HCT116 (cell line): ENCODE data around the gene ZNF423. TPM values are rescaled to one million over a fixed set of nuclear protein-coding genes. Genes with fewer than 3 reads are reported as not detected.

Experiments used
- ATAC-seq: fragments of 200-7000 bp; cut with Tn5 transposase; 2 replicates; pipeline ENCODE4 v1.9.1; 2020; ENCODE audit warnings: mild to moderate bottlenecking, moderate library complexity
- BruUV-seq: library from RNA; stranded (reverse); fragments of 400-500 nt; replicated peaks from 2 replicates; lab custom pipeline; 2021; lab: Mats Ljungman, UMichigan
- CTCF ChIA-PET: fragments of 300-600 bp; sonication (Branson Sonifier 250); formaldehyde crosslinking; loops from one replicate; lab custom pipeline; 2021; ENCODE audit warnings: antibody characterized with exemption; lab: Charles Lee
- POLR2A ChIA-PET: fragments of 300-600, 350-600 bp; sonication (Branson Sonifier 250); formaldehyde crosslinking; loops from one replicate; lab custom pipeline; 2021; ENCODE audit warnings: antibody characterized with exemption; lab: Charles Lee
- RAD21 ChIA-PET, 2 experiments: fragments of 300-600 bp; sonication (Branson Sonifier 250); formaldehyde crosslinking; loops; one replicate each; lab custom pipeline; 2023; ENCODE audit warnings: low total read pairs in 2 of 2; ENCODE audit not compliant: uncharacterized antibody in 2 of 2, unreplicated experiment in 2 of 2, low non-redundant PET in 1 of 2; lab: Charles Lee
- DNase-seq: peaks from one replicate; pipeline ENCODE4 v3.0.0-alpha.2; 2010; ENCODE audit warnings: low read depth, low spot score
- H2AFZ ChIP-seq: fragments of 200-600 bp; shearing (Covaris generic), sonication (generic); 2 replicates; pipeline ENCODE4 v1.6.1; 2017; ENCODE audit warnings: low read depth, mixed run types, mixed read lengths, antibody characterized with exemption, low read length; ENCODE audit not compliant: poor library complexity, severe bottlenecking
- H3K27ac ChIP-seq: 2 replicates; pipeline ENCODE4 v1.5.1; 2012; ENCODE audit warnings: low read depth, low read length
- H3K27me3 ChIP-seq: fragments of 200-600 bp; sonication (generic); 2 replicates; pipeline ENCODE4 v1.6.1; 2016; ENCODE audit warnings: mixed run types, low read length, mixed read lengths; ENCODE audit not compliant: insufficient read depth
- H3K36me3 ChIP-seq, 2 experiments: fragments of 200-500 bp in 1 of 2; fragments of 200-600 bp in 1 of 2; sonication (Bioruptor generic) in 1 of 2; sonication (generic) in 1 of 2; 2 replicates each; pipeline versions ENCODE4 v1.5.1 to v1.6.1; 2014 to 2016; ENCODE audit warnings: low read length in 2 of 2, inconsistent platforms in 1 of 2, mixed read lengths in 1 of 2, mixed run types in 1 of 2; ENCODE audit not compliant: insufficient read depth in 2 of 2, control insufficient read depth in 1 of 2
- H3K4me1 ChIP-seq, 2 experiments: fragments of 200-600 bp in 1 of 2; sonication (generic) in 1 of 2; 2 replicates each; pipeline versions ENCODE4 v1.5.1 to v1.6.1; 2012 to 2017; ENCODE audit warnings: low read length in 2 of 2, inconsistent platforms in 1 of 2, mild to moderate bottlenecking in 1 of 2, mixed read lengths in 1 of 2, mixed run types in 1 of 2, moderate library complexity in 1 of 2; ENCODE audit not compliant: insufficient read depth in 2 of 2, control insufficient read depth in 1 of 2
- H3K4me2 ChIP-seq: fragments of 200-600 bp; sonication (generic); 2 replicates; pipeline ENCODE4 v1.6.1; 2017; ENCODE audit warnings: mixed run types, low read length, mixed read lengths
- H3K4me3 ChIP-seq, 2 experiments: fragments of 200-600 bp in 1 of 2; sonication (generic) in 1 of 2; replicated peaks in 1 of 2; 2 replicates each; pipeline ENCODE4 v1.5.1; 2011 to 2016; ENCODE audit warnings: low read length in 2 of 2, control low read depth in 1 of 2, low read depth in 1 of 2, mild to moderate bottlenecking in 1 of 2, mixed read lengths in 1 of 2, mixed run types in 1 of 2
- H3K79me2 ChIP-seq: fragments of 200-600 bp; sonication (generic); 2 replicates; pipeline ENCODE4 v1.6.1; 2017; ENCODE audit warnings: mild to moderate bottlenecking, mixed run types, low read length, moderate library complexity, mixed read lengths; ENCODE audit not compliant: insufficient read depth
- H3K9ac ChIP-seq: fragments of 200-600 bp; sonication (generic); 2 replicates; pipeline ENCODE4 v1.6.1; 2016; ENCODE audit warnings: low read length, mixed read lengths
- H3K9me2 ChIP-seq: fragments of 200-600 bp; sonication (generic), shearing (Covaris generic); 2 replicates; pipeline ENCODE4 v1.6.1; 2017; ENCODE audit warnings: mixed run types, mild to moderate bottlenecking, moderate library complexity; ENCODE audit not compliant: insufficient read depth
- H3K9me3 ChIP-seq, 2 experiments: fragments of 200-500 bp in 1 of 2; fragments of 200-600 bp in 1 of 2; sonication (Bioruptor generic) in 1 of 2; sonication (generic) in 1 of 2; 2 replicates each; pipeline ENCODE4 v1.6.1; 2014 to 2017; ENCODE audit warnings: low read length in 2 of 2, mixed read lengths in 2 of 2, inconsistent platforms in 1 of 2, low read depth in 1 of 2, mild to moderate bottlenecking in 1 of 2, mixed run types in 1 of 2, moderate library complexity in 1 of 2; ENCODE audit not compliant: control insufficient read depth in 1 of 2, insufficient read depth in 1 of 2
- H4K20me1 ChIP-seq: fragments of 200-600 bp; sonication (generic), shearing (Covaris generic); 2 replicates; pipeline ENCODE4 v1.6.1; 2017; ENCODE audit warnings: mixed run types, mild to moderate bottlenecking, moderate library complexity; ENCODE audit not compliant: insufficient read depth
- ATF3 ChIP-seq: IDR thresholded peaks from 2 replicates; pipeline ENCODE4 v1.6.1; 2012
- CBX3 ChIP-seq: IDR thresholded peaks from 2 replicates; pipeline ENCODE4 v1.6.1; 2012; ENCODE audit warnings: low read depth
- CTCF ChIP-seq, 3 experiments: fragments of 200-600 bp in 1 of 3; sonication (generic) in 1 of 3; IDR thresholded peaks in 2 of 3; conservative IDR thresholded peaks in 1 of 3; 2 replicates each; pipeline ENCODE4 v1.5.1; 2012 to 2017; ENCODE audit warnings: low read depth in 2 of 3, low read length in 2 of 3, antibody characterized with exemption in 1 of 3, borderline replicate concordance in 1 of 3, control low read depth in 1 of 3, mild to moderate bottlenecking in 1 of 3, mixed read lengths in 1 of 3, mixed run types in 1 of 3, moderate library complexity in 1 of 3; ENCODE audit not compliant: insufficient read depth in 1 of 3
- EGR1 ChIP-seq: IDR thresholded peaks from 2 replicates; pipeline ENCODE4 v1.6.1; 2012; ENCODE audit warnings: low read depth
- EZH2phosphoT487 ChIP-seq: fragments of 200-600 bp; IDR thresholded peaks from 2 replicates; pipeline ENCODE4 v1.6.1; 2018; ENCODE audit warnings: antibody characterized with exemption, borderline replicate concordance
- FOSL1 ChIP-seq: IDR thresholded peaks from 2 replicates; pipeline ENCODE4 v1.6.1; 2012; ENCODE audit warnings: low read depth
- JUND ChIP-seq: IDR thresholded peaks from 2 replicates; pipeline ENCODE4 v1.6.1; 2012
- POLR2AphosphoS5 ChIP-seq: IDR thresholded peaks from 2 replicates; pipeline ENCODE4 v1.6.1; 2011; ENCODE audit warnings: mild to moderate bottlenecking, low read depth, low read length, moderate library complexity
- RAD21 ChIP-seq: IDR thresholded peaks from 2 replicates; pipeline ENCODE4 v1.6.1; 2012; ENCODE audit warnings: low read depth, mild to moderate bottlenecking
- SIN3A ChIP-seq: IDR thresholded peaks from 2 replicates; pipeline ENCODE4 v1.6.1; 2012; ENCODE audit warnings: low read depth
- TCF7L2 ChIP-seq: IDR thresholded peaks from 2 replicates; pipeline ENCODE4 v1.7.0; 2011; ENCODE audit warnings: borderline replicate concordance, inconsistent platforms; ENCODE audit not compliant: insufficient read depth, insufficient read length; ENCODE audit errors: extremely low read depth
- YY1 ChIP-seq: IDR thresholded peaks from 2 replicates; pipeline ENCODE4 v1.6.1; 2011; ENCODE audit warnings: low read length, low read depth, moderate library complexity, mild to moderate bottlenecking; ENCODE audit not compliant: insufficient replicate concordance; ENCODE audit errors: extremely low read depth
- ZNF274 ChIP-seq: fragments of 200-500 bp; sonication (Bioruptor generic); IDR thresholded peaks from 2 replicates; pipeline ENCODE4 v1.6.1; 2014; ENCODE audit warnings: mild to moderate bottlenecking, low read depth, low read length, inconsistent platforms
- intact Hi-C: fragments of 100-400 bp; cut with micrococcal nuclease; formaldehyde crosslinking; loops from 2 replicates; pipeline ENCODE4 v1.10.0; 2022
- total RNA-seq: library from RNA; stranded (reverse); gene quantifications from one replicate; pipeline ENCODE4 v1.2.1, GENCODE V29; 2021; ENCODE audit not compliant: unreplicated experiment

The ZNF423 gene
- total RNA-seq, 1 experiment from 2014 or later, result 0.22 TPM

GRCh38 chr16:49778202-49778930 lies 77.5 kb downstream of the ZNF423 start (continued):
- TF ChIP-seq FOSL1 (no peak), POLR2AphosphoS5 (no peak), EGR1 (no peak), ZNF274 (no peak)

DNA sequence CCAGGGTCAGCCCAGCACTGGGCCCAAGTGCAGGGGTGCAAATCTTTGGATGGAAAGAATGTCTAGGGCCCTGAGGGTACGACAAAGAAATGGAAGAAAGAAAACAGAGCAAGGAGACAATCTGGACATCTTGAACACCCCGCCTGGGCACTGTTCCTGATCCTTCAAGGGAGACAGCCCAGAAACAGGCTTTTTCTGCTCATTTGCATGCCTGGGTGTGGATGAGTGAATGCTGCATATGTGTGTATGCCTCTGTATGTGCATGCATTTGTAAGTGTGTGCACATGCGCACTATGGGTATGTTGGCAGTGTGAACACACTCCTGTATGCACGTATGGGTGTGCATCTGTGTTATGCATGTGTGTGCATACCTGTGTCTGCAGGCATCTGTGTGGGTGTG lies 79.2 kb downstream of the ZNF423 start:
- no peaks in the 10 kb centered on the region for H4K20me1 ChIP-seq
- no peak overlapping the region for H3K9ac ChIP-seq
- no peaks in the 10 kb centered on the region for H3K9me3 ChIP-seq
- POLR2A ChIA-PET, result no interaction called here
- RAD21 ChIA-PET, result no interaction called here
- DNase-seq, result no peak
- no peak overlapping the region for H3K4me2 ChIP-seq
- H3K79me2 ChIP-seq, result no peaks in the 10 kb centered on the region
- ATAC-seq, result no peak
- H3K27me3 ChIP-seq, result peaks cover 8% of the 10 kb centered on the region; the same call in 1 of the 2 replicates
- no peaks in the 10 kb centered on the region for H3K36me3 ChIP-seq
- H2AFZ ChIP-seq, result no peak overlapping the region
- TF ChIP-seq ZNF274, result no peak
- BruUV-seq, result no TSS peak
- CTCF ChIA-PET, result no interaction called here
- no peak overlapping the region for H3K4me3 ChIP-seq
- no peaks in the 10 kb centered on the region for H3K9me2 ChIP-seq
- H3K27ac ChIP-seq, result no peak overlapping the region
- no peaks in the 10 kb centered on the region for H3K4me1 ChIP-seq
- intact Hi-C loops, result no loop called here

GRCh38 chr16:49776085-49776595 lies 79.8 kb downstream of the ZNF423 start:
- Histone ChIP-seq H2AFZ (no peak overlapping the region), H3K27ac (no peak overlapping the region), H3K36me3 (no peaks in the 10 kb centered on the region), H3K79me2 (no peaks in the 10 kb centered on the region), H3K9me2 (no peaks in the 10 kb centered on the region), H3K4me2 (no peak overlapping the region), H3K9ac (no peak overlapping the region), H3K4me3 (no peak overlapping the region), H4K20me1 (no peaks in the 10 kb centered on the region), H3K4me1 (no peaks in the 10 kb centered on the region), H3K9me3 (no peaks in the 10 kb centered on the region), H3K27me3 (peaks cover 4% of the 10 kb centered on the region; the same call in 1 of the 2 replicates)
- DNase-seq (no peak), ATAC-seq (no peak)
- CTCF ChIA-PET, result no interaction called here
- TF ChIP-seq SIN3A (no peak), ATF3 (no peak), EGR1 (no peak), JUND (no peak), POLR2AphosphoS5 (no peak), RAD21 (no peak), FOSL1 (no peak), TCF7L2 (no peak), EZH2phosphoT487 (no peak), CTCF (IDR thresholded peaks at IDR 0.05 in 2 of 3, conservative IDR thresholded peaks at IDR 0.05 in 1 of 3; ENCODE audit: borderline replicate concordance in 1 of 3, insufficient read depth in 1 of 3, low read depth in 2 of 3, low read length in 2 of 3) (no peak), CBX3 (no peak), YY1 (no peak)
- RAD21 ChIA-PET, result no interaction called here
- POLR2A ChIA-PET, result no interaction called here
- intact Hi-C loops, result no loop called here
- BruUV-seq, result no TSS peak
